Endothelial cell (in vitro differentiated cells): ENCODE results near the gene SLC25A13. TPM values are rescaled to one million over a fixed set of nuclear protein-coding genes. Genes with fewer than 3 reads are reported as not detected.

Experiments
- DNase-seq: peaks from one replicate; pipeline ENCODE4 v3.0.0; 2021; ENCODE audit warnings: low spot score
- H3K27ac Mint-ChIP-seq: one replicate; pipeline ENCODE4 v1.8.0; 2021; ENCODE audit warnings: mixed read lengths, inconsistent platforms; ENCODE audit not compliant: unreplicated experiment
- H3K27me3 Mint-ChIP-seq: one replicate; pipeline ENCODE4 v1.8.0; 2021; ENCODE audit warnings: mild to moderate bottlenecking, moderate library complexity, mixed read lengths, inconsistent platforms; ENCODE audit not compliant: unreplicated experiment
- H3K36me3 Mint-ChIP-seq: one replicate; pipeline ENCODE4 v1.8.0; 2021; ENCODE audit warnings: mild to moderate bottlenecking, low read depth, mixed read lengths, inconsistent platforms; ENCODE audit not compliant: unreplicated experiment
- H3K4me1 Mint-ChIP-seq: one replicate; pipeline ENCODE4 v1.8.0; 2021; ENCODE audit warnings: mild to moderate bottlenecking, mixed read lengths, inconsistent platforms; ENCODE audit not compliant: unreplicated experiment
- H3K4me3 Mint-ChIP-seq: one replicate; pipeline ENCODE4 v1.8.0; 2021; ENCODE audit warnings: mild to moderate bottlenecking, mixed read lengths, inconsistent platforms; ENCODE audit not compliant: unreplicated experiment
- H3K9me3 Mint-ChIP-seq: one replicate; pipeline ENCODE4 v1.8.0; 2021; ENCODE audit warnings: mixed read lengths, inconsistent platforms; ENCODE audit not compliant: unreplicated experiment
- total RNA-seq: library from RNA; stranded (reverse); fragmentation: NEBNext Ultra II Directional; extraction: Animal tissue kit (Norgen Biotek cat#: 25700); gene quantifications from one replicate; pipeline ENCODE4 v1.2.1, GENCODE V29; 2021; ENCODE audit not compliant: unreplicated experiment
- TF ChIP-seq, protein P1 (sequence below): fragments of 200-600 bp; sonication (generic); IDR thresholded peaks from one replicate; pipeline ENCODE4 v1.5.0; 2021; ENCODE audit warnings: antibody characterized with exemption; ENCODE audit not compliant: unreplicated experiment

The SLC25A13 gene
- total RNA-seq, 1 donor from 2014 or later, result 69.6 TPM

DNA sequence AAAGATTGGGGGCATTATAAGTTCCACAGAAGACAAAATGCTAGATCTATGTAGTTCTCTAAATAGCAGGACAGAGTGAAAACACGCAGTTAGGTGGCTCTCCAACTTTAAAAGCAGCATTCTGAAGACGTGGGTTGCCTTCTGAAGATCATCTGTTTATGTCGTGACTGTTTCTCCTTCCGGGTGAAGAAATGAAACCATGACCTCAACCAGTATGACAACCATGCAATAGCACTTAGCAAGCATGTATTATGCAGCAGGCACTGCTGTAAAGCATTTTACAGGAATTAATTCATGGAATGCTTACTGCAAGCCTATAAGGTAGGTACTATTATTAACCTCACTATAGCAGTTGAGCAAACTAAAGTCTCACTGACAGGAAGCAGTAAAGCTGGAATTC is 125.2 kb downstream of the SLC25A13 start:
- Mint-ChIP-seq H3K4me1 (no peaks in the 10 kb centered on the region), H3K9me3 (no peaks in the 10 kb centered on the region), H3K27me3 (no peaks in the 10 kb centered on the region), H3K27ac (no peak overlapping the region), H3K36me3 (no peaks in the 10 kb centered on the region), H3K4me3 (no peak overlapping the region)
- TF ChIP-seq, protein P1, sequence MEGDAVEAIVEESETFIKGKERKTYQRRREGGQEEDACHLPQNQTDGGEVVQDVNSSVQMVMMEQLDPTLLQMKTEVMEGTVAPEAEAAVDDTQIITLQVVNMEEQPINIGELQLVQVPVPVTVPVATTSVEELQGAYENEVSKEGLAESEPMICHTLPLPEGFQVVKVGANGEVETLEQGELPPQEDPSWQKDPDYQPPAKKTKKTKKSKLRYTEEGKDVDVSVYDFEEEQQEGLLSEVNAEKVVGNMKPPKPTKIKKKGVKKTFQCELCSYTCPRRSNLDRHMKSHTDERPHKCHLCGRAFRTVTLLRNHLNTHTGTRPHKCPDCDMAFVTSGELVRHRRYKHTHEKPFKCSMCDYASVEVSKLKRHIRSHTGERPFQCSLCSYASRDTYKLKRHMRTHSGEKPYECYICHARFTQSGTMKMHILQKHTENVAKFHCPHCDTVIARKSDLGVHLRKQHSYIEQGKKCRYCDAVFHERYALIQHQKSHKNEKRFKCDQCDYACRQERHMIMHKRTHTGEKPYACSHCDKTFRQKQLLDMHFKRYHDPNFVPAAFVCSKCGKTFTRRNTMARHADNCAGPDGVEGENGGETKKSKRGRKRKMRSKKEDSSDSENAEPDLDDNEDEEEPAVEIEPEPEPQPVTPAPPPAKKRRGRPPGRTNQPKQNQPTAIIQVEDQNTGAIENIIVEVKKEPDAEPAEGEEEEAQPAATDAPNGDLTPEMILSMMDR, result no peak
- no peak for DNase-seq

GRCh38 chr7:96189129-96189820 is 132.6 kb downstream of the SLC25A13 start:
- Mint-ChIP-seq H3K36me3 (peaks cover under 1% of the 10 kb centered on the region), H3K4me1 (no peaks in the 10 kb centered on the region), H3K4me3 (no peak overlapping the region), H3K27ac (no peak overlapping the region), H3K9me3 (no peaks in the 10 kb centered on the region), H3K27me3 (no peaks in the 10 kb centered on the region)
- no peak for DNase-seq
- TF ChIP-seq, protein P1, result no peak

- Mint-ChIP-seq H3K9me3 (no peaks in the 10 kb centered on the region), H3K36me3 (peaks cover 7% of the 10 kb centered on the region), H3K4me1 (no peaks in the 10 kb centered on the region), H3K4me3 (no peak overlapping the region), H3K27me3 (no peaks in the 10 kb centered on the region), H3K27ac (no peak overlapping the region)
- TF ChIP-seq, protein P1, result no peak
- no peak for DNase-seq
Measured at GRCh38 chr7:96188591-96188991, 133.3 kb downstream of the SLC25A13 start.

GRCh38 chr7:96188174-96188581 is 133.7 kb downstream of the SLC25A13 start:
- H3K4me3 Mint-ChIP-seq, result no peak overlapping the region
- H3K36me3 Mint-ChIP-seq, result peaks cover 10% of the 10 kb centered on the region
- H3K27ac Mint-ChIP-seq, result no peak overlapping the region

GRCh38 chr7:96187735-96188134 is 134.2 kb downstream of the SLC25A13 start:
- no peaks in the 10 kb centered on the region for H3K9me3 Mint-ChIP-seq
- TF ChIP-seq, protein P1, result no peak
- H3K36me3 Mint-ChIP-seq, result peaks cover 13% of the 10 kb centered on the region
- no peak overlapping the region for H3K27ac Mint-ChIP-seq
- no peaks in the 10 kb centered on the region for H3K27me3 Mint-ChIP-seq
- H3K4me1 Mint-ChIP-seq, result no peaks in the 10 kb centered on the region
- no peak overlapping the region for H3K4me3 Mint-ChIP-seq
- DNase-seq, result no peak

More at GRCh38 chr7:96188174-96188581, 133.7 kb downstream of the SLC25A13 start:
- no peaks in the 10 kb centered on the region for H3K9me3 Mint-ChIP-seq
- no peak for DNase-seq
- no peaks in the 10 kb centered on the region for H3K27me3 Mint-ChIP-seq
- TF ChIP-seq, protein P1, result no peak
- H3K4me1 Mint-ChIP-seq, result no peaks in the 10 kb centered on the region
